Epidermal melanocyte (primary cell): ENCODE measurements around the gene RHOG.
"Not testable (repeated sequence)": the region's sequence is repeated elsewhere in the genome, so short reads cannot be mapped to it uniquely, and the experiment has no call there.

ENCODE experiments used
- DNase-seq: peaks from one replicate; pipeline ENCODE4 v3.0.0; 2011; ENCODE audit warnings: low spot score; ENCODE audit not compliant: insufficient read length

The RHOG gene

GRCh38 chr11:3840870-3841425 lies at the start of gene RHOG:
TSS of gene RHOG (minus strand) at chr11:3840959. CDS start at chr11:3828138, 12,821 bp downstream.
- peak; percentile 71 for DNase-seq

GRCh38 chr11:3890014-3890413 lies 49.3 kb upstream of the RHOG start:
- no peak for DNase-seq

DNA sequence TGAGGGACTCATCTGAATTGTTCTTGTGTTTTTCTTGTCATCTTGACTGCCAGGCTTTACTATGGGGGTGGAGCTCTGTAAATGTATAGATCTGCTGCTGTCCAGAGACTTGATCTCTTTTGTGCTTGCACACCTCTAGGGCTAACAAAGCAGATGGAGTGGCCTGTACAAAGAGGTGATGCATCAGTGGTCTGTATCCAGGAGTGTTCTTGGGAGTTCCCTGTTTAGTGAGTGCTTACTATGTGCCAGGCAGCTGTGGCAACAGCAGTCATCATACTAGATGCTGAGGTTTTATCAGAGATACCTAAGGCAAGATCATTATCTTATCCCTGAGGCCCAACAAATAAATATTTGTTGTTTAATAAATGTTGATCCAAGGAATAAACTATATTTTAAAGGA lies 48.1 kb upstream of the RHOG start:
- no peak for DNase-seq

- DNase-seq: no peak
These were observed 46.2 kb upstream of the RHOG start for GRCh38 chr11:3886985-3887384.

DNA sequence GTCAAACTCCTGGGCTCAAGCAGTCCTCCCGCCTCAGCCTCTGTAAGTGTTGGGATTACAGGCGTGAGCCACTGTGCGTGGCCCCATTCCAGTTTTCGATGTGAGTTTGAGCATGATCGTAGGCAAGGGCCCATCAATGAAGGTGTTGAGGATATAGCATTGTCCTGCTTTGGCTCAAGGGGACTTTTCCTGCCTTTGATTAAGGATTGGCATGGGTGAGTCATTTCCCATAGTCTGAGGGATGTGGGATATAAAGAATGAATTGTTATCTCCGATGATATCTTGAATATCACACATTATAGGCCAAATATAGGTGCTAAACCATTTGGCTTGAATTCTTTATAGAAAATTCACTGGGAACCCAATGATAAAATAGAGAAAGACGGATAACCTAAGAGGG lies 45.1 kb upstream of the RHOG start:
- no peak for DNase-seq

DNA sequence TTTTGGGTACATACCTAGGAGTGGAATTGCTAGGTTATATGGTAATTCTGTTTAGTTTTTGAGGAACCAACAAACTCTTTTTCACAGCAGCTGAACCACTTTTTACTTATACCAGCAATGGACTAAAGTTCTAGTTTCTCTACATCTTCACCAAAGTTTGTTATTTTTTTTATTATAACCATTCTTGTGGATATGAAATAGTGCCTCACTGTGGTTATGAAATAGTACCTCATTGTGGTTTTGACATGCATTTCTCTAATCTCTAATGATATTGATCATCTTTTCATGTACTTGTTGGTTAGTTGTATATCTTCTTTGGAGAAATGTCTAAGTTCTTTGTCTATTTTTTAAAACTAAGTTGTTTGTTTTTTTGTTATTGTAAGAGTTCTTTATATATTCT lies 41.9 kb upstream of the RHOG start:
- no peak for DNase-seq

- DNase-seq: no peak
These were observed 40.0 kb upstream of the RHOG start for GRCh38 chr11:3880724-3881123.

- no peak for DNase-seq
These were observed 39.3 kb upstream of the RHOG start for GRCh38 chr11:3879967-3880542.

GRCh38 chr11:3879216-3879966 lies 38.6 kb upstream of the RHOG start:
- no peak for DNase-seq

DNA sequence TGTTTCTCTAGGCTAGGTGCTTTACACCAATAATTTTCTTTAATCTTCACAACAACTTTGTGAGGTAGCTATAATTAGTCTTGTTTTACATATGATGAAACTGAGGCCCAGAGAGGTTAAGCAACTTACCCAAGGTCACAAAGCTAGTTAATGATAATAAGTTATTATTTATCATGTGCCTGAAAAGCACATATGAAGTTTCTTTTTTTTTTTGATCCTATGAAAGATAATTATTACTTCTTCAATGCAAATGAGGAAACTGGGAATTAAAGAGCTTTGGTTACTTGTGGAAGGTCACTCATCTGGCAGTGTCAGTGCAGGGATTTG lies 37.5 kb upstream of the RHOG start:
- no peak for DNase-seq

DNA sequence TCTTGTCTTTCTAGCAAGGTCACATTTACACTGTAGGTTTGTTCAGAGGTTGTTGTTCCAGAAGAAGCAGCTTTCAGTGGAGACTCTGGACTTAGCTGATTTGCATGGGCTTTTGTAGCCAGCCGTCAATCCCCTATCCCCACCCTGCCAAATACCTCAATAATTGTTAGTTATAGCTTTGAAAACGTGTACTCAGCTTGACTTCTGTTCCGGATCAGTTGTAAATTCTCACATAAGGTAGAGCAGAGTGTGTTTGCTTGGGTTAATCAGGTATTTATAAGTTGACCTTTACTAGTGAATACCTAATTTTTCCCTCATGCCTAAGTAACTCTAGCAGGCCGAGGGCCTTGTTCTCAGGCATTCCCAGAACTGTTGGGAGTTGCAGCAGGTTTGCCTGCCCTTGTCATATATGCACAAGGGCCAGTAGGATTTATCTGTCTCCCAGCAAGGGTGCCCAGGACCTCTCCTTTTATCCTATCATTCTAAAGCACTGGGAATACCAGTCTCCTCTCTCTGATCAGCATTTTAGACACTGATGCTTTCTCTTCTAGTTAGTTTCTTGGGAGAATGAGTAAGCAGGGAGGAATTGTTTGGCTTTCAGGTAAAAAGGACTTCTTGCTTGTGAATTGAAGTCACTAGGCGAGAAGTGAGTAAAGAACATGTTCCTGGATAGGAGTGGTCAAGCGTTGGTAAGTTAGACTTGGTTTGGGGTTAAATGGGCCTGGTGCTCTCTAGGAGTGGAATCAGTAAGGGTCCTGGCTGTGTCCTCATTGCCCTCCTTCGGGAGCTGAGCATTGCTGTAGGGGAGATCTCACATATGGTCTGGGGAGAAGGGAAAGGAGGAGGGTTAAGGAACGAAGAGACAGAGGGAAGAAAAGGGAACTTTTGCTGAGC lies 36.9 kb upstream of the RHOG start:
- DNase-seq: no peak

- no peak for DNase-seq
These were observed 35.9 kb upstream of the RHOG start for GRCh38 chr11:3876613-3877012.

DNA sequence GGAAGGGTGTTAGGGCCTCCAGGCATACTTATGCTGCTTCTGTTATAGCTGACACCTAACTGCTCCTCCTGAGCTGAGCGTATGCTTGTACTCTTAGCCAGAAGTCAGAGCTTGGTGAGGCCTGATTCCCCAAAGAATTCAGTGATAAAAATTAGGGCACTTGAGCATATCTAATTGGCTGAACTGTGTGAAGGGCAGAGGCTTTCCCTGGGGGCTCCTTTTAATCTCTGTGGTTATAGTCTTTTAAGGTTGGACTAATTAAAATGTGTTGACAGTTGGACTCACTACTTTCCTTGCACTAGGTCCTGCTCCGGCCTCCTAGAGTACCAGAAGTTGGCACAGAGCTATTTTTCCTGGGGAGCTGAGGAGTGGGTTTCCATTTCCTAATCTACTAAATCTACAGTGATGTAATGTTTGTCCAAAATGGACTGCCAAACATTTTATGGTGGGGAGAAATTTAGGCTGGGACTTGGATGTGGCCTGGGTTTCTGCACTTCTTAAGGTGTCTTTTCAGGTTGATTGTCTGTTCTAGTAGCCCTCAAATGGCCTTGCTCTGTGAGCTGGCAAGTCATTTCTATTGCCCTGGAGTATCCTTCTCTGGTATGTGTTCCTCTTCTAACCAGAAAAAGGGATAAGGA lies 33.1 kb upstream of the RHOG start:
- DNase-seq: no peak

DNA sequence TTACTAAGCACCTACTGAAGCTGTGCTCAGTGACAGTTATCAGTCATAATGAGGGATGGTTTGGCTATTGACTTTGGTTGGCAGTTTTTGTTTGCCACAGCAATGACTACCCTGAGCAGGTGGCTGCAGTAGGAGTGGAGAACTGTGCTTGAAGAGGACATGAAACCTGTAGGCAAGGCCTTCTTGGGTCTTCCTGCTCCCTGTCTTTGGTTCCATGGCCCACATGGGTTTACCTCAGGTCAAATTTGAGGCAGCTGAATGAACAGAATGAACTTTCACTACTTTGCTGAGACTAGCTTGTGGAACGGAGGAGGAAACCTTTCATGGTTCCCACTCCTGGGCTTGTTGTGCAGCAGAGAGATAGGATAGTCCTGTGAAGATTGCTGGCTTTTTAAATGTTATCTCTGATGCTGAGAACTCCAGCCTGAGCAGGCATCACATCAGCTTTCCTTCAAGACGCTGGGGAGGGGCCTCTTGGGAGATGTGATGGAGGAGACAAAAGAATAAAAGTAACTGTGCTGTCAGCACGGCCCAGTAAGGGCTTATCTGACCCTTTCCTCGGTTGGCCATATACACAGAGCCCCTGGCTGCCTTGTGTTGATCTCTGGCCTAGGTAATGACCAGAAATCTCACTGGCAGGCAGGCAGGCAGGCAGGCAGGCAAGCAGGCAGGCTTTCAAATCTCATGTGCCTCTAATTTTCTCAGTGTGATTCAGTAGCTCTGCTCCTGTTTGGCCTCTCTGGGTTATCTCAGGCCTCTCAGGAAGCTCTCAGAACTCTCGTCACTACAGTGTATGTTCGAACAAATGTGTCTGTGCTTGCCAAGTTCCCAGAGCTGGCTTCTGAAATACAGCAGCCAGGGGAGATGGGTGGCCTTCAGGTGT lies 26.7 kb upstream of the RHOG start:
- no peak for DNase-seq

- no peak for DNase-seq
These were observed 26.1 kb upstream of the RHOG start for GRCh38 chr11:3866836-3867208.

- DNase-seq: no peak
These were observed 25.4 kb upstream of the RHOG start for GRCh38 chr11:3866206-3866605.

- no peak for DNase-seq
These were observed 24.8 kb upstream of the RHOG start for GRCh38 chr11:3865388-3866193.

- no peak for DNase-seq
These were observed 20.9 kb upstream of the RHOG start for GRCh38 chr11:3861683-3862082.

DNA sequence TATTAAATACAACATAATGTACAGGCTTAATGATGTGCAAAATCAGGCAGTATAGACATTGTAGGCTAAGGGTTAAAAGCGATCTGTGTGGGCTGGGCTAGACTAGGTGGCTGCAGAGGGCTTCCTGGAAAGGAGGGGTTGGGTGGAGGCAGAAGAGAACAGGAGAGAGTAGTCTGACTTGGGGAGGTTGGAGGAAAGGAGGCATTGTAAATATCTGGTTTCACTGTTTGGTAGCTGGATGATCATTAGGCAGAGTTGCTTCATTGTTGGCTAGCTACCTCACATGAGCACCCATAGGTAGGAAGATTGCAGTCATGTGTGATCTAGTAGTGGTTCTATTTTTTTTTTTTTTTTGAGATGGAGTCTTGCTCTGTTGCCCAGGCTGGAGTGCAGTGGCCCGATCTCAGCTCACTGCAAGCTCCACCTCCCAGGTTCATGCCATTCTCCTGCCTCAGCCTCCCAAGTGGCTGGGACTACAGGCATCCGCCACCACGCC lies 20.2 kb upstream of the RHOG start:
- DNase-seq: not testable (repeated sequence)

DNA sequence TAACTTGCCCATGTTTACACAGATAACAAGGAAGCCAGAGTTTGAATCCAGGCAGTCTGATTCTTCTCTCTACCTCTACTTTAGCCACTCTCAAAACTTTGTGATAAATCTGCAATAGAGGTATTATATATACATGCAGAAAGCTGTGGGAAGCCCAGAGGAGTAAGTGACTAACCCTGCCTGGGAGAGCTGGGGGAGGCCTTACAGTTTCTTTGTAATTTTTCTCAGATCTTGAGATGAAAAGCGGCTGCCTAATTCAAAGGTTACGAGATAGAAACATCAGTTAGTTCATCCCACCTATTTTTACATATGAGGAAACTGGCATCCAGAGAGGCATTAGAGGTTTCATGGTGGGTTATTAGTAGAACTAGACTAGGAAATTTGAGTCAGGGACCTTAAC lies 19.6 kb upstream of the RHOG start:
- DNase-seq: no peak
